ENCODE results near the gene NDUFS5.
"Not testable (repeated sequence)": the region's sequence is repeated elsewhere in the genome, so short reads cannot be mapped to it uniquely, and the experiment has no call there.

Gene NDUFS5

GRCh38 chr1:39023140-39023539 lies 3.0 kb upstream of the NDUFS5 start:
- no peak for TF ChIP-seq JUND (IDR thresholded peaks at IDR 0.05; ENCODE audit: low read depth)
- no peak for DNase-seq (ENCODE audit: low read depth in 1 of 2, low spot score in 1 of 2)
- in situ Hi-C loops (cut with HindIII; ENCODE audit: low pct_unique_long_range_greater_than_20kb, low sequenced_read_pairs): no loop called here

DNA sequence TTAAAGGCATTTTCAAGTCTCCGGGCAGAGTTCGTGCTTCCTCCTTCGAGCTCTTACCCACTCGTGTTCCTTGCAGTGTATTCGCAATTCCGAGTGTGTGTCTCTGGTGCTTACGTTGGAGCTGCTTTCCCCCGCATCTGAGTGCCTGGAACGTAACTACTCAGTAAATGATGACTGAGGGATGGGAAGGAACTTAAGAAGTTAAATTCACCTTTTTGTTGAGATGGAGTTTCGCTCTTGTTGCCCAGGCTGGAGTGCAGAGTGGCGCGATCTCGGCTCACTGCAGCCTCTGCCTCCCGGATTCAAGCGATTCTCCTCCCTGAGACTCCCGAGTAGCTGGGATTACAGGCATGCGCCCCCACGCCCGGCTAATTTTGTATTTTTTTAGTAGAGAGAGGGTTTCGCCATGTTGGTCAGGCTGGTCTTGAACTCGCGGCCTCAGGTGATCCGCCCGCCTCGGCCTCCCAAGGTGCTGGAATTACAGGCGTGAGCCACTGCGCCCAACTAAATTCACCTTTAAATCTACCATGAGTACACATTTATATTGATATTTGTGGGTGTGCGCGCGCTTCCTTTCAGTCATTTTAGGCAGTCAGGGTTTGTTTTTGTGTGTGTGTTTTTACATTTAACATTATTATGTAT lies 837 bp downstream of the NDUFS5 start:
- no peak for DNase-seq (ENCODE audit: low read depth in 1 of 2, low spot score in 1 of 2)
- TF ChIP-seq JUND (IDR thresholded peaks at IDR 0.05; ENCODE audit: low read depth): no peak
- in situ Hi-C loops (cut with HindIII; ENCODE audit: low pct_unique_long_range_greater_than_20kb, low sequenced_read_pairs): no loop called here

DNA sequence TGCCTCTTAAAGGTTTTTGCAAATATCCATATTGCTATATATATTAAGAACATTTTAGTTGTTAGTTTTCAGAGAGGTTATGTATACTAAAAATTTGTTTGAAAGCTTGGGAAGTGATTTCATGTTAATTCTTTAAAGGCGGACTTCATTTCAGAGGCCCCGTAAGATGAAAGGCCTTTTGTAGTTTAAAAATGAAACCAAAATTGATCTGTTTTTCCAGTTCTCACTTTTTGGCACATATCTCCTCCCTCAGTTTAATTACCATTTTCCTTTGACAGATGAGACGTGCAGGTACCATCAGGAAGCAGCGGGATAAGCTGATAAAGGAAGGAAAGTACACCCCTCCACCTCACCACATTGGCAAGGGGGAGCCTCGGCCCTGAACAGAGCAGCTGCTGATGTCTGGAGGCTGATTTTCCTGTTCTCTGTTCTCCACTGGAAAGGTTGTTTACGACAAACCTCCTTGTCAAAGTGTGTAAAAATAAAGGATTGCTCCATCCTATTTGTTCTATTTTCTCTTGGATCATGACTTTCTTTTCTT lies 8.0 kb downstream of the NDUFS5 start:
- no peak for TF ChIP-seq JUND (IDR thresholded peaks at IDR 0.05; ENCODE audit: low read depth)
- DNase-seq (ENCODE audit: low read depth in 1 of 2, low spot score in 1 of 2): no peak
- in situ Hi-C loops (cut with HindIII; ENCODE audit: low pct_unique_long_range_greater_than_20kb, low sequenced_read_pairs): no loop called here

- no peak for TF ChIP-seq JUND (IDR thresholded peaks at IDR 0.05; ENCODE audit: low read depth)
- DNase-seq (ENCODE audit: low read depth in 1 of 2, low spot score in 1 of 2): no peak
- in situ Hi-C loops (cut with HindIII; ENCODE audit: low pct_unique_long_range_greater_than_20kb, low sequenced_read_pairs): no loop called here
Observed at GRCh38 chr1:39036678-39037077, 10.5 kb downstream of the NDUFS5 start.

DNA sequence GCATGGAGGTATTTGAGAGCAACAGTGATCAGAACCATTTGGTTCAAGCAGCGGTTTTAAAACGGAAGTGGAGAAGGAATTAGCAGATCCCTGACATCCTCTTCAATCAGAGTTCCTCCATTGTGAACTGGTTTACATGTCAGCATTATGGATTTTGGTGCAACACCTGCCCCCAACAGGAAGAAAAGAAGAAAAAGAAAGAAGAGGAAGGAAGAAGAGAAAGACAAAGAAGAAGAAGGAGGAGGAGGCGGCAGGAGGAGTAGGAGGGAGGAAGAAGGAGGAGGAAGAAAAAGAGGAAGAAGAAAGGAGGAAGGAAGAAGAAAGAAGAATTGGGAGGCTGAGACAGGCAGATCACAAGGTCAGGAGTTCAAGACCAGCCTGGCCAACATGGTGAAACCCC lies 17.4 kb downstream of the NDUFS5 start:
- no peak for DNase-seq (ENCODE audit: low read depth in 1 of 2, low spot score in 1 of 2)
- in situ Hi-C loops (cut with HindIII; ENCODE audit: low pct_unique_long_range_greater_than_20kb, low sequenced_read_pairs): no loop called here
- no peak for TF ChIP-seq JUND (IDR thresholded peaks at IDR 0.05; ENCODE audit: low read depth)

DNA sequence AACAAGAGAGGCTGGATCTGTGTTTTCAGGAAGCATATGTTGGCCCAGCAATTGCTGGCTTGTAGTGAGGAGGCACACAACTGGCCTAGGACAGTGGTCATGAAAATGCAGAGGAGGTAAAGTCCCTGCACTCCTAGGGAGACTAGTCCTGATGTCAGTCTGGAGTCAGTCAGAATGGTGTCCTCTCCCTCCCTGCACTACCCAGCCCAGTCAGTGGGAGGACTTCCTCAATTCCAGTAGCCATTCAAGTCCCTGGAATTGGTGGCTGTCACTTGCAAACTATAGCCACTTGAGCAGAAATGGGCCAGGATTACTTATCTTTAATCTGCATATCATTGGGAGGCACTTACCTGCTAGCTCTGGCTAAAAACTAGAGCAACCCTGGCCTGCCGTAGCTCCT lies 18.6 kb downstream of the NDUFS5 start:
- in situ Hi-C loops (cut with HindIII; ENCODE audit: low pct_unique_long_range_greater_than_20kb, low sequenced_read_pairs): no loop called here
- no peak for DNase-seq (ENCODE audit: low read depth in 1 of 2, low spot score in 1 of 2)
- TF ChIP-seq JUND (IDR thresholded peaks at IDR 0.05; ENCODE audit: low read depth): no peak

GRCh38 chr1:39045231-39045630 lies 19.1 kb downstream of the NDUFS5 start:
- DNase-seq (ENCODE audit: low read depth in 1 of 2, low spot score in 1 of 2): no peak
- TF ChIP-seq JUND (IDR thresholded peaks at IDR 0.05; ENCODE audit: low read depth): no peak
- in situ Hi-C loops (cut with HindIII; ENCODE audit: low pct_unique_long_range_greater_than_20kb, low sequenced_read_pairs): no loop called here

DNA sequence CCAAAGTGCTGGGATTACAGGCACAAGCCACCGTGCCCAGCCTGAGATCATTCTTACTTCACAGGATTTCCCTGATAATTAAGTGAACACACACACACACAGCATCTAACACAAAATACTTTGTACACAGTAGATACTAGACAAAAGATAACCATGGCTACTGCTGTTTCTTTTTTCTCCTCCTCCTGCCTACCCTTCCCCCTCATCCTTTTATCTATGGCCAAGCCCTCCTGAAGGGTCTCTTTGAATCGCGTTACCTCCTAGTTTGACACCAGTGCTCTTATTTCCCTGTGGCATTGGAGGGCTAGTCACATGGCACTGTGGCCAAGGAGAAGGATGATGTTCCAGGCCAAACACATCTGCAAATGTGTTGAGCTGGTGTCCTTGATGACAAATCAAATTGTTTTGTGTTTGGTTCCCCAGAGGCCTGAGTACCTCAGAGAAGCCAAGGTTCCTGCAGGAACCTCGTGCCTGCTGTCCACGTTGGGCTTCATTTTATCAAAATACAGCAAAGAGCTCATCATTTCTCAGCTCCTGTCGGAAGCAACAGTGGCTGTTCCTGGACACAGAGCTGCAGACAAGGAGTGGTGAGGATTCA lies 20.6 kb downstream of the NDUFS5 start:
- in situ Hi-C loops (cut with HindIII; ENCODE audit: low pct_unique_long_range_greater_than_20kb, low sequenced_read_pairs): no loop called here
- TF ChIP-seq JUND (IDR thresholded peaks at IDR 0.05; ENCODE audit: low read depth): no peak
- no peak for DNase-seq (ENCODE audit: low read depth in 1 of 2, low spot score in 1 of 2)

- TF ChIP-seq JUND (IDR thresholded peaks at IDR 0.05; ENCODE audit: low read depth): no peak
- in situ Hi-C loops (cut with HindIII; ENCODE audit: low pct_unique_long_range_greater_than_20kb, low sequenced_read_pairs): no loop called here
- no peak for DNase-seq (ENCODE audit: low read depth in 1 of 2, low spot score in 1 of 2)
Observed at GRCh38 chr1:39047374-39048229, 21.5 kb downstream of the NDUFS5 start.

DNA sequence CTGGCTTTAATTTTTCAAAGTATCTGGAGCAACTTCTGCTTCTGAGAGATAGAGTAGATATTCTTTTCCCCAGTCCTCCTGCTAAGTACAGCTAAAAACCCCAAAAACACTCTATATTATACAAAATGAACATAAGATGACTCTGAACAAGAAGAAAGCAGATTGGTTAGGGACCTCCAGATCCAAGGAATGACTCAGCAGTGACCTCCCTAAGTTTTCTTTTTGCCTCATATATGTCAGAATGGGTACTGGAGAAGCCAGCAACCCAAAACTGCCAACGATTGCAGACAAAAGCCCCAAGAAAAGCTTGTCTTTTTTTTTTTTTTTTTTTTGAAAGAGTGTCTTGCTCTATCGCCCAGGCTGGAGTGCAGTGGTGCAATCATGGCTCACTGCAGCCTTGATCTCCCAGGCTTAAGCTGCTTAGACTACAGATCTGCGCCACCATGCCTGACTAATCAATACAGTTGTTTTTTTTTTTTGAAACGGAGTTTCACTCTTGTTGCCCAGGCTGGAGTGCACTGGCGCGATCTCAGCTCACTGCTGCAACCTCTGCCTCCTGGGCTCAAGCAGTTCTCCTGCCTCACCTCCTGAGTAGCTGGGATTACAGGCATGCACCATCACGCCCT lies 22.7 kb downstream of the NDUFS5 start:
- DNase-seq (ENCODE audit: low read depth in 1 of 2, low spot score in 1 of 2): no peak
- in situ Hi-C loops (cut with HindIII; ENCODE audit: low pct_unique_long_range_greater_than_20kb, low sequenced_read_pairs): no loop called here
- TF ChIP-seq JUND (IDR thresholded peaks at IDR 0.05; ENCODE audit: low read depth): no peak

DNA sequence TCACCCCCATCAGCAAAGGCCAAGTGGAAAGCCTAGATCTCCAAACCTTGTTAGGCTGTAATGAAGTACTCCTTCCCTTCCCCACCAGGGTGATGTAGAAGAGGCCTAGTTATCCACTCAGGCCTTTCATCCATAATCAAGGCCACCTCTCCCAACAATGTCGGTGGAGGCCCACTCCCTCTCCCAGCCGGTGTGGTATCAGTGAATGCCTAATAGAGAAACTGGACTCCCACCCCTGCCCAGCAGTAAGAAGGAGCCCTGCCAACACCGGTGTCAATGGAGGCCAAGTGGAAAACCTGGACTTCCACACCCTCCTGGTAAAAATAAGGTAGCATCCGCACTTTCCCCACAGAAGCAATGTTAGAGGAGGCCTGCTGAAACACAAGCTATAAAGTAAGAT lies 23.9 kb downstream of the NDUFS5 start:
- in situ Hi-C loops (cut with HindIII; ENCODE audit: low pct_unique_long_range_greater_than_20kb, low sequenced_read_pairs): no loop called here
- TF ChIP-seq JUND (IDR thresholded peaks at IDR 0.05; ENCODE audit: low read depth): no peak
- DNase-seq (ENCODE audit: low read depth in 1 of 2, low spot score in 1 of 2): no peak

- in situ Hi-C loops (cut with HindIII; ENCODE audit: low pct_unique_long_range_greater_than_20kb, low sequenced_read_pairs); DNase-seq (ENCODE audit: low read depth in 1 of 2, low spot score in 1 of 2): not testable (repeated sequence)
Observed at GRCh38 chr1:39051193-39051850, 25.2 kb downstream of the NDUFS5 start.

All from T47D (cell line).